SU-DHL-6 (cell line): ENCODE data around the gene BLTP2.

Experiments used
- CTCF ChIP-seq: fragments of 200-600 bp; sonication (generic); IDR thresholded peaks from one replicate; pipeline ENCODE4 v1.5.1; 2017; ENCODE audit warnings: antibody characterized with exemption, mild to moderate bottlenecking, low read length, moderate library complexity; ENCODE audit not compliant: insufficient read depth, poor library complexity, severe bottlenecking
- EZH2phosphoT487 ChIP-seq: fragments of 200-600 bp; sonication (generic), shearing (Covaris generic); conservative IDR thresholded peaks from 2 replicates; pipeline ENCODE4 v1.6.1; 2018; ENCODE audit warnings: mild to moderate bottlenecking, antibody characterized with exemption, low read length, moderate library complexity, mixed read lengths

DNA sequence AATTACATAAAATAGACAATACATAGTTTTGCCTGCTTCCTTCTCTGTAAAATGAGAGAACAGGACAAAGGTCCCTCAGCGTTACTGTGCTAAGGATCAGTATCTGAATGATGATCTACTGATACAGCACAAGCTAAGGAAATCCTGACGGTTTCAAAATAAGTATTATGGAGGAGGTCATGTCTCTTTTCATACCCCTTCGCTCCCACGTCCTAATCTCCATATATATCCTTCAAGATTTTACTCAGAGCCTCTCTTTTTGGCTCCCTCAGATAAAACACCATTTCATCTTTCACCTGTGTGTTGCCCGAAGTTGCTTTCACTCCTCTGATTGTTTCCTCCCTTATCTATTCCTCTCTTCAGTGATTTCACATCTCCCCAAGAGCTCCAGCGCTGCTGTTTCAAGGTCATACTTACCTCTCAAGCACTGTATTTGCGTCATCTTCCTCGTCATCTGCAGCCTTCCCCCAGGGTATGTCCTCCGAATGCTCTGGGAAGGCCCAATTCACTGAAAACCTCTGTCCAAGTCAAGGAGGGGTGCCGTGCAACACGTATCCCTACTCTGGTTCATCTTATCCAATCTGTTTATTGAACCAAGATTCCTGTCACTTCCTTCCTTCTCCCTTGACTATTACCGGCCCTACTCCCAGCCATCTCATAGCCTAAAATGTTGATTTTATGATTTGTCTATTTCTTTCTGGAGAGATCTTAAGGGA is 1.2 kb upstream of the BLTP2 start:
- TF ChIP-seq CTCF: no peak
- no peak for TF ChIP-seq EZH2phosphoT487
